ENCODE measurements around the gene FOXA2. TPM values are rescaled to one million over a fixed set of nuclear protein-coding genes. Genes with fewer than 3 reads are reported as not detected.

The FOXA2 gene
- polyA plus RNA-seq (2011; rRNA removed) = not detected in 2 replicates
- polyA minus RNA-seq (2011; rRNA and poly(A)+ RNA removed) = not detected in 2 replicates

DNA sequence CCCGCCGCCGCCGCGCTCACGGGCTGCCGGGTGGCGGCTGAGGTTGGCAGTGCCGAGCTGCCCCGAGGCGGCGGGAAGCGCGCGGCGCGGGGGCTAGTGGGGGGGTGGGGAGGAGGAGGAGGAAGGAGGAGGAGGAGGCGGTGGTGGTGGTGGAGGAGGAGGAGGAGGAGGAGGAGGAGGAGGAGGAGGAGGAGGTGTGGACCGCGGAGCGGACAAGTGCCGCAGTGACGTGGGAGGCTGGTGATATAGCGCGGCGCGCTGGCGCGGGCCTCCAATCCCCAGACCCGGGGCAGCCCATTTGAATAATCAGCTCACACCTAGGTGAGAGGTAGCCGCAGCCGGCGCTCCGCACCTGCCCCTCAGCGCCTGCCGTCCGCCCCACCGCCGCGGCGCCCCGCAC is at the start of gene FOXA2:
FOXA2 (minus strand) TSS at position 51 of the 400 bp plus-strand sequence. CDS start 294 bp downstream, outside the sequence.
- H3K9me3 ChIP-seq (ENCODE audit: control insufficient read depth, insufficient read depth, low read length) = peaks cover 2% of the 10 kb centered on the region; the same call in 1 of the 2 replicates
- ChIA-PET POLR2A (no interaction called here), CTCF (no interaction called here)
- DNase-seq (ENCODE audit: low read depth, low spot score) = no peak
- H3K27me3 ChIP-seq (ENCODE audit: control insufficient read depth, insufficient read depth, low read length) = peaks cover 68% of the 10 kb centered on the region
- H3K4me3 ChIP-seq (ENCODE audit: low read depth, low read length) = no peak within 1 kb of the TSS
- TF ChIP-seq, protein P1, sequence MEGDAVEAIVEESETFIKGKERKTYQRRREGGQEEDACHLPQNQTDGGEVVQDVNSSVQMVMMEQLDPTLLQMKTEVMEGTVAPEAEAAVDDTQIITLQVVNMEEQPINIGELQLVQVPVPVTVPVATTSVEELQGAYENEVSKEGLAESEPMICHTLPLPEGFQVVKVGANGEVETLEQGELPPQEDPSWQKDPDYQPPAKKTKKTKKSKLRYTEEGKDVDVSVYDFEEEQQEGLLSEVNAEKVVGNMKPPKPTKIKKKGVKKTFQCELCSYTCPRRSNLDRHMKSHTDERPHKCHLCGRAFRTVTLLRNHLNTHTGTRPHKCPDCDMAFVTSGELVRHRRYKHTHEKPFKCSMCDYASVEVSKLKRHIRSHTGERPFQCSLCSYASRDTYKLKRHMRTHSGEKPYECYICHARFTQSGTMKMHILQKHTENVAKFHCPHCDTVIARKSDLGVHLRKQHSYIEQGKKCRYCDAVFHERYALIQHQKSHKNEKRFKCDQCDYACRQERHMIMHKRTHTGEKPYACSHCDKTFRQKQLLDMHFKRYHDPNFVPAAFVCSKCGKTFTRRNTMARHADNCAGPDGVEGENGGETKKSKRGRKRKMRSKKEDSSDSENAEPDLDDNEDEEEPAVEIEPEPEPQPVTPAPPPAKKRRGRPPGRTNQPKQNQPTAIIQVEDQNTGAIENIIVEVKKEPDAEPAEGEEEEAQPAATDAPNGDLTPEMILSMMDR (IDR thresholded peaks at IDR 0.05; ENCODE audit: low read depth, low read length) = no peak
- H3K27ac ChIP-seq (ENCODE audit: low read depth, low read length) = no peak within 1 kb of the TSS

DNA sequence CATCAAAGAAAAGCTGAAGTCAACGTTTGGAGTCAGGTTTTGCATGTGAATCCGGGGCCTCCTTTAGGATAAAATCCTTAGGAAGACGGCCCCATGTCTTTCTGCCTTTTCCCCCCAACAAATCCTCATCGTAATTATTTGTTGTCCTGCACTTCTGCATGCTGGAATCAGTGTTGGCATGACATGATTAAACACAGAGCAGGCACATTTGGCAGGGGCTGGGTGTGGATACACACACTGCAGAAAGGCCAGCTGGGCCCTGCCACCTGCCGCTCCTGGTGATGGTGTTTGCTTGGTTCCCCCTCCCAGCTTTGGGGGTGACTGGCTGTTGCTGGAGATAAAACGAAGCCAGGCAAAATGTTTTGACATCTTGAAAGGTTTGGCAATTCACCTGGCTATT is 46.3 kb upstream of the FOXA2 start:
- no peak overlapping the region for H3K4me3 ChIP-seq (ENCODE audit: low read depth, low read length)
- TF ChIP-seq, protein P1 (IDR thresholded peaks at IDR 0.05; ENCODE audit: low read depth, low read length) = no peak
- CTCF ChIA-PET = no interaction called here
- no peaks in the 10 kb centered on the region for H3K27me3 ChIP-seq (ENCODE audit: control insufficient read depth, insufficient read depth, low read length)
- DNase-seq (ENCODE audit: low read depth, low spot score) = no peak
- POLR2A ChIA-PET = no interaction called here
- H3K9me3 ChIP-seq (ENCODE audit: control insufficient read depth, insufficient read depth, low read length) = no peaks in the 10 kb centered on the region
- H3K27ac ChIP-seq (ENCODE audit: low read depth, low read length) = no peak overlapping the region

DNA sequence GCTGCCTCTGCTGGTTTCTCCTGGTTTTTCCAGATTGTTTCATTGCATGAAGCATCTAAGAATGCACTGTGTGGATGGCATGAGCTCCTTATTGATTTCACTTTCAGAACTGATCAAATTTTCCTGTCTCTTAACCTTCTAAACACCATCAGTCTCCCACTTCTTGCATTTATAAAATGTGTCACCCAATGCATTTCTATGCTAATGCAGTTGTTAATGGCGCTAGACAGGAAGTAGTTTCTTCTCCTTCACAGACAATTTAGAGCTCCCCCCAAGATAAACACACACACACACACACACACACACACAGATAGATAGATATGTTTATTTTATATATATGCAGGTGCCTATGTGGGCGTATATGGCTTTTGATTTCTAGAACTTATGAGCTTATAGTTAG is 45.6 kb upstream of the FOXA2 start:
- ChIA-PET POLR2A (no interaction called here), CTCF (no interaction called here)
- Histone ChIP-seq H3K27me3 (ENCODE audit: control insufficient read depth, insufficient read depth, low read length) (no peaks in the 10 kb centered on the region), H3K4me3 (ENCODE audit: low read depth, low read length) (no peak overlapping the region), H3K27ac (ENCODE audit: low read depth, low read length) (no peak overlapping the region), H3K9me3 (ENCODE audit: control insufficient read depth, insufficient read depth, low read length) (no peaks in the 10 kb centered on the region)
- DNase-seq (ENCODE audit: low read depth, low spot score) = no peak
- TF ChIP-seq, protein P1 (IDR thresholded peaks at IDR 0.05; ENCODE audit: low read depth, low read length) = no peak

DNA sequence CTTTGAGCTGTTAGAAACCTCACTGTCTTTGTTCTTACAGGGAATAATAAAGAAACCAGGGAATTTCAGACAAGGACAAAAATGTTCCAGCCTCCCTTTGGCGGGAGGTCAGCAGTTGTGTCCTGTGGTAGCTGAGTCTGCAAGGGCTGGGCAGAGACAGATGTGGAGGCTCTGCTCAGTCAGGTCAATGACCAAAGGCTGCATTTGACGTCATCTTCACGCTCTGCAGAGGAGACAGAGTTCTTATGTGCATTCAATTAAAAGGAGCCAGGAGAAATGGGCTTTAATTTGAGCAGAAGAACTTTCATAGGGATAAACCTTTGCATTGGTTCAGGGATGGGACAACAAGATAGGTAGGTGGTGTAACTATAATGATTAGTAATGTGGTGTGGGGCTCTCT is 45.1 kb upstream of the FOXA2 start:
- CTCF ChIA-PET = no interaction called here
- no peak overlapping the region for H3K27ac ChIP-seq (ENCODE audit: low read depth, low read length)
- no peaks in the 10 kb centered on the region for H3K9me3 ChIP-seq (ENCODE audit: control insufficient read depth, insufficient read depth, low read length)
- H3K27me3 ChIP-seq (ENCODE audit: control insufficient read depth, insufficient read depth, low read length) = no peaks in the 10 kb centered on the region
- POLR2A ChIA-PET = no interaction called here
- TF ChIP-seq, protein P1 (IDR thresholded peaks at IDR 0.05; ENCODE audit: low read depth, low read length) = no peak
- no peak for DNase-seq (ENCODE audit: low read depth, low spot score)
- H3K4me3 ChIP-seq (ENCODE audit: low read depth, low read length) = no peak overlapping the region

DNA sequence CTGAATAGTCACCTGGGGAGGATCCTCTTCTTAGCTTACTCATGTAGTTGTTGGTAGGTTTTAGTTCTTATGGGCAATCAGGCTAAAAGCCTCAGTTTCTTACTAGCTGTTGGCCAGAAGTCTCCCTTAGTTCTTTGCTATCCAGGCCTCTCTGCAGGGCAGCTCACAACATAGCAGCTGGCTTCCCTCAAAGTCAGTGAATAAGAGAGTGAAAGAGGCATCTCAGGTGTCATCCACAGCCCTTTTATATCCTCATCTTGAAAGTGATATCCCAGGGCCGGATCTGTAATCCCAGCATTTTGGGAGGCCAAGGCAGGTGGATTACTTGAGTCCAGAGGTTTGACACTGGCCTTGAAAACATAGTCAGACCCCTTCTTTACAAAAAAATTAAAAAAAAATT is 42.1 kb upstream of the FOXA2 start:
- ChIA-PET CTCF (no interaction called here), POLR2A (no interaction called here)
- no peak overlapping the region for H3K27ac ChIP-seq (ENCODE audit: low read depth, low read length)
- no peak overlapping the region for H3K4me3 ChIP-seq (ENCODE audit: low read depth, low read length)
- TF ChIP-seq, protein P1 (IDR thresholded peaks at IDR 0.05; ENCODE audit: low read depth, low read length) = no peak
- no peaks in the 10 kb centered on the region for H3K9me3 ChIP-seq (ENCODE audit: control insufficient read depth, insufficient read depth, low read length)
- DNase-seq (ENCODE audit: low read depth, low spot score) = no peak
- H3K27me3 ChIP-seq (ENCODE audit: control insufficient read depth, insufficient read depth, low read length) = no peaks in the 10 kb centered on the region

Measured in AG04450 (cell line).